ENCODE data around the gene TNRC6C.

TNRC6C gene

DNA sequence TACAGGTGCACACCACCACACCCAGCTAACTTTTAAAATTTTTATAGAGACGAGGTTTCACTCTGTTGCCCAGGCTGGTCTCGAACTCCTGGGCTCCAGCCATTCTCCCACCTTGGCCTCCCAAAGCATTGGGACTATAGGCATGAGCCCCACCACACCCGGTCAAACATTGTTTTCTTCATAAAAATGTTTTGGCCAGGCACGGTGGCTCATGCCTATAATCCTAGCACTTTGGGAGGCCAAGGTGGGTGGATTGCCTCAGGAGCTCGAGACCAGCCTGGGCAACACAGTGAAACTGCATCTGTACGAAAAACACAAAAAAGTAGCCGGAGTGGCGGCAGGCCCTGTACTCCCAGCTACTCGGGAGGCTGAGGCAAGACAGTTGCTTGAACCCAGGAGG, 157.9 kb downstream of the TNRC6C start:
- no peak for DNase-seq

DNA sequence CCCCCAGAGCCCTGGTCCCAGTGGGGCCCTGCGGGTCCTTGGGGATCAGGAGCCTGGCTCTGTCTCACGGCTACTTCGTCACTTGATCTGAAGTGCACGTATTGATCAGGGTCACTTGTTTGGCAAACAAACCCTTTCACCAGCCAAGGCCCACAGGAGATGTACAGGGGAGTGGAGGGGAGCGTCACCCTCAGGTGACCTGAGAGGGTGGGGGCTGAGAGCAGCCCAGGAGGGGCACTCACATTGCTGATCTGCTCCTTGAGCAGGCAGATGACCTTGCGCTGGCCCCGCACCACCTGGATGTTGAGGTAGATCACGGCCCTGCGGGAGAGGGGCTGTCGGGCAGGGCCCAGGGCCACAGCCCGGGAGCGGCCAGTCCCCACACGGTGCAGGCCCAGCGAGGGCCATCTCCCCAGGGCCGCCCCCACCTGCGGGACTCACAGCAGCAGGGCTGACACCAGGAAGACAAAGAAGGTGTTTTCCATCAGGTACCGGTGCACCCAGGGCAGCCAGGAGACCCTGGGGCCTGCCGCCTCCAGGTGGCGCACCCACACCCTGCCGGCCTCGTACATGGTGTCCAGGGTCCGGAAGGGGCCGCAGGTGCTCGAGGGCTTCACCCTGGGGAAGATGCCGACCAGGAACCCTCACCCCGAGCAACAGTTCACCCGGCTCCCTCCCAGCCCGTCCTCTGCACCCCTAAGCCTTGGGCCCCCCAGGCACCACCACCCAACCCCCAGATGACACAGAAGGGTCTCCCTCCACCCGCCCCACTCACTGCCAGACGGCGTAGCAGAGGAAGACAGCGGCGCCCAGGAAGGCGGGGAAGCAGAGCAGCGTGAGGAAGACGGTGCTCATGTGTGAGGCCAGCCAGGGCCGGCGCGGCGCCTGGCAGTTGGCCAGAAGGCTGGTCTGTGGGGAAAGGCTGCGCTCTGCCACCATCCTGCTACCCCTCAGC, 158.8 kb downstream of the TNRC6C start:
- no peak for DNase-seq

DNA sequence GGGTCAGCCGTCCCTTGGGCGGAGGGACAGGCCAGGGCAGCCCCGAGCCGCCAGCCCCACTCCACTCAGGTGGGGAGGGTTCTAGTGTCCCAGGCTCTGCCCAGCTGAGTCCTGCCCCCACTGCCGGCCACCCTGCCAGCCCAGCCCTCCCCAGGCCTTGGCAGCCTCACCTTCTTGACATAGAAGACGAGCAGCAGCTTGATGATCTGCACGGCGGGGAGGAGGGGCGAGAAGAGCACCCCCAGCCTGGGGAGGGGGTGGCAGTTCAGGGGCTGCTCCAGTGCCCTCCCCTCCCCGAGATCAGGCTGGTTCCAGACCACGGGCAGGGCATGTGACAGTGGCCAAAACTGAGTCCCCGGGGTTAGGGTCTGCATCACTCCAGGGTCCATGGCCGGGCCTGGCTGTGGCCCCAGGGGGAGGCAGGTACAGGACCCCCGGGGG, 160.3 kb downstream of the TNRC6C start:
- no peak for DNase-seq

DNA sequence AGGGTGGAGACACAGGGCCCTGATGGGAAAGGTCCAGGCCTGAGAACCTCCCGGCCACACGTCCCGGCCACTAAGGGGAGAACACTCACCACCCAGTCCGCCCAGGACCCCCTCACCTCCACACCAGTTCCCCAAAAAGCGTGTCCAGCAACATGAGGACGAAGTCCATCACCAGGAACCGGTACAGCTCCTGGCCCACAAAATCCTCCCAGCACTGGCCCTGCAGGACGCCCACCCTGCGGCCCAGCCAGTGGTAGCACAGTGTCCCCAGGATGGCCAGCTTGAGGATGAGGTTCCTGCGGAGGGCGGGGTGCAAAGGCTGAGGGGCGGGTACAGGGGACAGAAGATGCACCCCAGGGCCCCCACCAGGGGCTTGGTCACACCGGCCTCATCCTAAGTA, 162.0 kb downstream of the TNRC6C start:
- DNase-seq: no peak

DNA sequence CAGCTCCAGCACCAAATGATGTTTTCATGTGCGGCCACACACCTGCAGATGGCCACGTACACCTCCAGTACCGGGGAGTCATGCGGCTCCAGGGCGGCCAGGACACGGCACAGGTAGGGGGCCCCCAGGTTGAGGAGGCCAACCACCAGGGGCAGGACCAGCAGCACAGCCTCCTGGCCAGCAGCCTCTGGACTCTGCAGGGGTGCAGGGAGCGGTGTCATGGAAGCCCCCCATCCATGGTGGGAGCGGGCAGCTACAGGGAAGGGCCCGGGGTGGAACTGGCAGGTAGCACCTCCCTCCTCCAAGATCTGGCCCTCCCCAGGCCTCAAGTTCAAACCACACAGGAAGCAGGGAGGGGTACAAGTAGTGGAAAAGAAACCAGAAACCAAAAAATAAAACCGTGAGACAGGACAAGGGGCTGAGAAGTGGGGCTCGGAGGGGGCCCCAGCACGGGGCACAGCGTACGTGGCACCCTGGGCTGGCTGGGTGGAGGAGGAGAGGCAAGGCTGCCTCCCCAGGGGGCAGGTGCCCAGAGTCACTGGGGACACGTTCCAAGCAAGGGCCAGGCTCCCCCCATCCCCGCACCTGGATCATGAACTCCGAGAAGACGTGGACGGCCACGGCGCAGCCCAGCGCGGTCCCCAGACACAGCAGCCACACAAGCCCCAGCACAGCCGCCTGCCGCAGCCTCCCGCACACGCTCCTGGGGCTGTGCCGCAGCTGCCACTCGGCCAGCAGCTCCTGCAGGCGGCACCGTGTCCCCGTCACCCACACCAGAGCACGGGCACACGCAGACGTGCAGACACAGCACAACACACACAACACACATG, 162.7 kb downstream of the TNRC6C start:
- DNase-seq: no peak

DNA sequence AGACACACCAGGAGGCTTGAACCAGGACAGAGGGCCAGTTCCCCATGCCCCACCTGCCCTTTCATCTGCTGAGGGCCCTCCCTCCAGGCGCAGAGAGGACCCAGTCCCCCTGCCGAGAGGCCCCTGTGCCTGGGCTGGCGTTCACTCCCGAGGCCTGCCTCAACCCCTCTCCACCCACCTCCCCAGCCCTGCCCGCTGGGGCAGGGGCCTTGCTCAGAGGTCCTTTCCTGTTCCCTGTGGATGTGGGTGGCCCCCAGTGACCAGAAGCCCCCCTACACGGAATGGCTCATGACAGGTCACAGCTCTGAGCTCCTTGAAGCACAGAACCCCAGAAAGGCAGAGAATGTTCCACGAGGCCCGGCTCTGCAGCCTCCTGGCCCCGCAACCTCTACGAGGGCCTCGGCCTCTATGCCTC, 163.3 kb downstream of the TNRC6C start:
- no peak for DNase-seq

DNA sequence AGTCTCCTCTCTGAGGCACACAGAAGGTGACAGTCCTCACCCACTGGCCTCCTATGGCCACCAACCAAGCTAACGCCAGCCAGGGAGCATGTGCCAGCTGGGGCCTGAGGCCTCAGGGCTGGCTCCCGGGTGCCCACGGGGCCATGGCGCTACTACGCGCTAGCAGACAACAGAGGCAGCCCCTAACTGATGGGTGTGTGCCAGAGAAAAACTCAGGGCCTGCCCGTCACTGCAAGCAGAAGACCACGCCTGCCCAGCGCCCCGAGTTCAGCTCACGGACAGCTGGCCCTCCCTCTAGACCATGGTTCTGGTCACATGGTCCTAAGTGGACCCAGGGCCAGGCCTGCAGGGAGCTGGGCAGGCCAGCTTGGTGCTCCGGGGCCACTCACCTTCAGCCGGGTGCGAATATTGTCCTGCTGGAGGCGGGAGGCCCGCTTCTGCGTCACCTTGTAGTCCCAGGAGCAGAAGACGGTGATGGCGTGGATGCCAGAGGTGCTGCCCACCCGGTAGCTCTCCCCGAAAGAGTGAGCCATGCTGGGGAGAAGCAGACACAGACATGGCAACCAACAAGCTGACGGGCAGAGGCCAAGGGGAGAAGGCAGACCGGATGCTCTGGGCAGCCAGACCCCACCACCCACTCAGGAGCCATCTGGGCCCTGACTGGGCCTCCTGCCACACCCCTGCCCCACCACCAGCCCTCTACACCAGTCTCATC, 163.9 kb downstream of the TNRC6C start:
- no peak for DNase-seq

DNA sequence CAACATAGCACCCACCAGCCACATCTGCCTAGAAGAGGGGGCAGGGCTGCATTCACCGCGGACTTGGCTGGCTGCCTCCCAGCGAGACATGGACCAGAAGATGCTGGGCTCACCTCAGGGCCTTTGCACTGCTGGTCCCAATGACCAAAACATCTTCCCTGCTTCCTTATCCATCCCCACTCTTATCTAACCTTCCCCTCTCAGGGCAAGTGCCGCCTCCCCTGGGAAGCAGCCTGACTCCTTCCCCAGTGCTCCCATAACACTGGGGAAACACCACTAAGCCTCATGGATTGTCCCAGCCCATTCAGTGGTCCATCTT, 164.4 kb downstream of the TNRC6C start:
- no peak for DNase-seq

DNA sequence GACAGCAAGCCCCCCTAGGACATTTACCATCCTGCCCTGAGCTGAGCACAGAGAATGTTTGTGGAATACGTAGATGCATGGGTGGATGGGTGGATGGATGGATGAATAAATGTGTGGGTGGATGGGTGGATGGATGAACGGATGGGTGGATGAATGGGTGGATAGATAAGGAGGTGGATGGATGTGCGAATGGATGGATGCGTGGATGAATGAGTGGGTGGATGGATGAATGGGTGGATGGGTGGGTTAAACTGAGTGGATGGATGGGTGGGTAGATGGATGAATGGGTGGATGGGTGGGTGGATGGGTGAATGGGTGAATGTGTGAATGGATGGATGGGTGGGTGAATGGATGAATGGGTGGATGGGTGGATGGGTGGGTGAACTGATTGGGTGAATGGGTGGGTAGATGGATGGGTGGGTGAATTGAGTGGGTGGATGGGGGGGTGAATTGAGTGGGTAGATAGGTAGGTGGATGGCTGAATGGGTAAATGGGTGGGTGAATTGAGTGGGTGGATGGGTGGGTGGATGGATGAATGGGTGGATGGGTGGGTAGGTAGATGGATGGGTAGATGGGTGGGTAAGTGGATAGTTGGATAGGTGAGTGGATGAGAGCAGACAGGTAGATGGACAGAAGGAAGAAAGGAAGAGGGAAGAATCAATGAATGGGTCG, 164.9 kb downstream of the TNRC6C start:
- no peak for DNase-seq

DNA sequence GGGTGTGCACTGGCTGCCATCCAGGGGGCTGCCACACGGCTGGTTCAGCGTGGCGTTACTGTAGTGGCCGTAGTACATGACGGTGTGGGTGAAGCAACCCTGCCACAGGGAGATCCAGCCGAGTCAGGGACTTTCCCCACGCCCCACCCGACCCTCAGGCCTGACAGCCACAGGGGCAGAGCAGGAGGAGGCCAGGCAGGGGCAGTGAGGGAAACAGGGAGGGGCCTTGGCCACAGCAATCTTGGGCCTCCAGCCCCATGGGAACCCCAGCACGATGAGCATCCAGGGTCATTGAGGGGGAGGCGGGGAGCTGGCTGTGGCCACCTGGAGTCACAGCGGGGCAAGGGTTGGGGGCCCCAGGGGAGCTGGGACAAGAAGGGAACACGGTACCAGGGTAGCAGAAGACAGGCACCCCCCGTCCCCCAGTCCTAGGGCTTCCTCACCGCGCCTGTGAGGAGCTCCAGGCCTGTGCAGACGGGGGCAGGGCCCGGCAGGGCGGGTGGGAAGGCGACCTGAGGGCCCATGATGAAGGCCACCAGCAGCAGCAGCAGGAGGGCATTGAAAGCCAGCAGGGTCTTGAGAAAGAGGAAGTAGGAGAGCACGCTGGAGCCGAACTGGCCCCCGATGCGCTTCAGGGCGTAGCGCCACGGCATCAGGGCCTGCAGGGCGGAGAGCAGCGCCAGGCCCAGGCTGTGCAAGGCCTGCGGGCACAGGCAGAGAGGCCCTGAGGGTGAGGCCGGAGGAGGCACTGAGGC, 165.8 kb downstream of the TNRC6C start:
- peak in 1 of 2 donors; percentile 78 for DNase-seq

DNA sequence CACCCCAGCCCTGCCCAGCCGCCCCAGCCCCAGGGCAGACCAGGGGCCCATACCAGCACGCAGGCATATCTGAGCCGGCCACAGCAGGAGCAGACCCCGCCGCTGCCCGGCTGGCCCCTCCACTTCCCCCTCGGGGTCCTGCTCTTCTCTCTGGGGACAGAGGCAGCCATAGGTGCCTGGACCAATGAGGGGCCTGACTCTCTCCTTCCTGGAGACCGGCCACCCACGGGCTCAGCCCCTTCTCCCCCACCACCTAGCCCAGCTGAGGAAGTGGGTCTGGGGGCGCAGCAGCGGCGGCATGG, 166.3 kb downstream of the TNRC6C start:
- DNase-seq: no peak

DNA sequence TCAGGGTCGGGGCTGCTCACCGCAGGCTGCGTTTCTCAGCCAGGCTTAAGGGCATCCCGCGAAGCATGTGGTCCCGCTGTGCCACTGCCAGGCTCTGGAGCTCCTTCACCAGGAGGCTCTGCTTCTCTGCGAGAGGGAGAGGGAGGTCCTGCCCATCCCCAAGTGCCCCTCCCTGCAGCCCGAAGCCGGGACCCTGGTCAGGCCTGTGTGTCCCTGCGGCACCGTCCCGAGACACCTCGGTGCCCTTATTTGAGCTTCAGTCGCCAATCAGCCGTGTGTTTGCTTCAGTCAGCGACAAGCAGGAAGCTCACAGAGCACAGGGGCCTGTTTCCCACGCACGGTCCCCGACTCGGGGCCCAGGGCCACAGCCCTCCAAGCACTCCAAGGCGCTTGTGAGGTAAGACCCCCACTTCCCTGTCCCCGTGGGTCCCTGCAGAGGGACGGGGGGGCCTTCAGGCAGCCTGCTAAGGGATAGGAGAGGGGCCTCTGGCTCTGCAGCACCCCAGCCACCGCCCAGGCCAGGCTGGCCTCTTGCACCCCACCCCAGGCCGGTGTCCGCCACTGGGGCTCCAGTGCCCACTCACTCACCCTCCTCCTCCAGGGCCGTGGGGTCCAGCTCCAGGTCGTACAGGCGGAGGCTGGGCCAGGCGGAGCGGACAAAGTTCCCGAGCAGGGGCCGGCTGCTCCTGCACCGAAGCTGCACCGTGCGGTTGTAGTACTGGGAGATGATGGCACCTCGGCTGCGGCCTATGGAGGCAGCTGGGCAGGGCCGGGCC, 166.8 kb downstream of the TNRC6C start:
- no peak for DNase-seq

DNA sequence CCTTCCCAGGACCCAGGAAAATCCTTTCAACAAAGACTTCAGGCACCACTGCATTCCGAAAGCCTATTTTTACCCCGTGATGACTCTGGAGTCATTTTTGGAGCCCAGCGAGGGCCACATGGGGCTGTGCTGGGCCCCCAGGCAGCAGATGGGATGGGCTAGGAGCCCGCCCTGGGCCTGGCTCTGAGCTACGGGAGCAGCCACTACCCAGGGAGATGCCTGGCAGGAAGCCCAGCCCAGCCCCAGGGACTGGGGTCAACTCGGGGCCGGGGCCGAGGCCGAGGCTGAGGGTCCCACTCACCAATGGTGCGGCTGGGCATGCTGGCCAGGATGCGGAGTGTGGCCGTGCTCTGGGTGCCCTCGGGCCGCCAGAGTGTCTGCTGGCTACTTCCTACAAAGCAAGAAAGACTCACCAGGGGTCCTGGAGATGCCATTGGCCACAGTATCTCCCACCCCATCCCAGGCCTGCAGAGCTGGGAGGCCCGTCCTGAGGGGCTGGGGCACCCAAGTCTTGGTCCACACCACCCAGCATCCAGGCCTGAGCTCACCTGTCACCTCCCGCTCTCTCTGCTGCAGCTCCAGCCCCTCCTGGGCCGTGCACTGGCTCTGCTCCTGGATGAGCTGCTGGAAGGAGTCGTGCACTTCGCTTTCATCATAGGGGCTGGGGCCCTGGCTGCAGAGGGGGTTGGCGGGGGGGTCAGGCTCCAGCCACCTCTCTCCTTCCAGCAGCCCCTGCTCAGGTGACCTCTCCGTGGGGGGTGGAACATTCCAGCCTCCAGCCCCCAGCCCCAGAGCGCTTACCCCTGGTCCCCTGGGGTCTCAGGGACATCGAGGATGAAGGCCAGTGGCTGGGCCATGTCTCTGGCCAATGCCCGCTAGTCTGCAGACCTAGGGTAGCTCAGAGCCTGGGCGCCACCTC, 167.7 kb downstream of the TNRC6C start:
- DNase-seq: no peak

DNA sequence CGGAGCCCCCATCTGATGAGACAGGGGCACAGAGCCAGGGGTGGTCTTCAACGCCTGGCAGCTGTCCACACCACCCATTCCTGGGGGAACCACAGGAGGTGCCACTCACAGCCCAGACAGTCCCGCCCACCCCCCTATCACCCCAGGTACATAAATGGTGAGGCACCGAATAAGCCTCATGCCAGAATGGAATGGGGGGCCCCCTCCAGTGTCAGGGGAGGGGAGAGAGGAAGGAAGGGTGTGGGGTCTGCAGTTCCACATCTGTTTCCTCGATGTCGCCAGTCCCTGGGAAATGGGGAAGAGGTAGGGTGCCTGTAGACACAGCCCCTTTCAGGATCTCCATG, 168.4 kb downstream of the TNRC6C start:
- peak in 1 of 2 donors; percentile 58 for DNase-seq

DNA sequence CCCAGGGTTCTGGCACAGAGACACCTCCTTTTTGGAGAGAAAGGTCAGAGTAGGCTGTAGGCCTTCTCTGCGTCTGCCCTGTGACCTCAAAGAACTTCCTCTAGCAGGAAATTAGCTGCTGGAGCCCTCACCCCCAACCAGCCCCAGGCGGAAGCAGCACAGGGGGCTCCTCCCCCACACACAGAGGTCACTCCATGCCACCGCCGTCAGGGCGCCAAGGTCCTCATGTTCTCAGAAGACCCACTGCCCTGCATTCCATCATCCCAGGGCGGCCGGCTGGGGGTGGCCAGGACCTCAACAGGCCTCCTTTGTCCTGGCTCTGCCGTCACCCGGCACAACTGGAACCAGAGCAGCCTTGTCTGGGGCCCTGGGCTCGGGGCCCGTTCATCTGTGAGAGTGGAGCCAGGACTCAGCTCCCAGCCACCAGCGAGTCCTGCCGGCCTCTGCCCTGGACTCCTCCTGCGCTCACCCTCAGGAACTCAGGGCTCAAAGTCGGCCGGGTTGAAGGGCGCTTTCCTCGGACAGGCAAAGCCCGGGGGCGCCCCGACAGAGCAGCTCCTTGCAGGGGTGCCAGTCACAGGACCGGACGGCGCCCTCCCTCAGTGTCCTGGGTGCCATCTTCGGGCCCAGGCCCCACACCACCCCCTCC, 168.9 kb downstream of the TNRC6C start:
- DNase-seq: peak; percentile 47 to 58

DNA sequence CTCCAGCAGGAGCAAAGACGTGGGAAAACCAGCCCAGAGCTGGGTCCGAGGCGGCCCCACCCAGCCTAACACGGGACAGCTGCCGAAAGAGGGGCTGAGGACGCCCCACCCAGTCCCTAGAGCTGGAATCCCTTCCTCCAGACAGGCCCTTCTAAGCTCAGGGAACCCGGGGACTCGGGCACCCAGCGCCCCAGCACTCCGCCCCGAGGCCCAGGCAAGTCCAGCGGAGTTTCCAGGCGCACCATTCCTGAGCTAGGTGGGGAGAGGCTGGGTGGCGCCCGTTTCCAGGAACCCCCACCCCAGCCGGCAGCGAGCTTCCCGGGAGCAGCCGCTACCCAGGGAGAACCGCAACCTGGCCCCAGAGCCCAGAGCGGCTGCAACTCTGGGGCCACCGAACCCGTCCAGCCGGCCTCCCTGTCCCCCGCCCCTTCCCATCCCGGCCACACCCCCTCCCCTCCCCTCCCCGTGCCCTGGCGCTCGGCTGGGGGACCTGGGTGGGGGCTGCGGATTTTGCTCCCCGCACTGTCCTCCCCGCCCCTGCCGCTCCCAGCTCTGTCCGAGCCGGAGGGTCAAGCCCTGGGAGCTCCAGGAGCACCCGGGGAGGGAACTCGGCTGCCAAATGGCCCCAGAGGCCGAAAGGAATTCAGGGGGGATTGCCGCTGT, 169.5 kb downstream of the TNRC6C start:
- DNase-seq: no peak

DNA sequence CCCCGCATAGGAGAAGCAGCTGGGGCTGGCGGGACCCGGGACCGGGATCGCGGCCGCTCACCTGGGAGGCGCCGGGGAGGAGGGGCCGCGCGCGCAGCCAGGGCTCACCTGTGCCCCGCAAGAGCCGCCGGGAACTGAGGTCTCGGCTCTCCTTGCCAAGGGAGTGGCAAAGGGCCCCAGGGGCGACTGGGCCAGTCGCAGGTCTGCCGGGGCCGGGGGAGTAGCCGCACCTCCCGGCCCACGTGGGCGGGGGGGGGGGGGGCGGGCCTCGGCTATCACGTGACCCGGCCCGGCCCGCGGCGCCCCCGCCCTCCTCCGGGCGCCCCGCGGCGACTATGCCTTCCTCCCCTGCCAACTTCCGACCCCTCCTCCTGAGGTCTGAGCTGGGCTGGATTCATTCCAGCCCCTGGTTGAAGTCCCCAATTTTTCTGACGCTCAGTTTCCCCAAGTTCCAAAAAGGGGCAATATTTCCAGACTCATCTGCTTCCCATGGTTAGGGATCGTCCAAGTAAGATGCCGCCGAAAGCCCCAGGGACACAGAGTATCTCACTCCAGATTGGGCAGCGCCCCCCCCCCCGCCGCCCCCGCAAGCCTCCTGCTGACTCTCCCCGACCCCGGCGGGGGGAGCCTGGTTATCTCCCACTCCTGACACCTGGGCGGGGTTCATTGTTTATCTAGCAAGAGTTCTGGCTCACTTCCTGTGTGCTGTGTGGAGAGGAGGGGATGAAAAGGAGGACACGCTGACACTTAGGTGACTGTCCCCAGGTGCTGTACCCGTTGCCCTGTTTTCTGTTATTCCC, 170.2 kb downstream of the TNRC6C start, which contains the start of gene TMC6:
TSS of gene TMC6 (minus strand) at position 205 of the 800 bp plus-strand sequence. CDS start 1,923 bp downstream, outside the sequence.
- DNase-seq: peak in 1 of 2 donors; percentile 51
